Measurements from ENCODE around the gene DCLRE1B. TPM values are rescaled to one million over a fixed set of nuclear protein-coding genes. Genes with fewer than 3 reads are reported as not detected.

DCLRE1B gene
- total RNA-seq, 1 experiment from 2014 or later: 6.9 TPM

GRCh38 chr1:113901191-113901590 lies 3.9 kb upstream of the DCLRE1B start:
- H3K4me3 Mint-ChIP-seq (ENCODE audit: unreplicated experiment): no peak overlapping the region
- DNase-seq: no peak
- Histone ChIP-seq H3K9me3 (no peaks in the 10 kb centered on the region), H3K36me3 (ENCODE audit: control insufficient read depth, insufficient read depth, low read length) (no peaks in the 10 kb centered on the region), H3K4me3 (ENCODE audit: low read depth, low read length) (no peak overlapping the region), H3K27me3 (replicated peaks; ENCODE audit: control insufficient read depth, insufficient read depth, low read length) (no peaks in the 10 kb centered on the region), H3K4me1 (peaks cover 7% of the 10 kb centered on the region)
- no TSS peak for BruUV-seq (replicated peaks)
- no peaks in the 10 kb centered on the region for H3K9me3 Mint-ChIP-seq (ENCODE audit: unreplicated experiment)
- TF ChIP-seq, protein P1, sequence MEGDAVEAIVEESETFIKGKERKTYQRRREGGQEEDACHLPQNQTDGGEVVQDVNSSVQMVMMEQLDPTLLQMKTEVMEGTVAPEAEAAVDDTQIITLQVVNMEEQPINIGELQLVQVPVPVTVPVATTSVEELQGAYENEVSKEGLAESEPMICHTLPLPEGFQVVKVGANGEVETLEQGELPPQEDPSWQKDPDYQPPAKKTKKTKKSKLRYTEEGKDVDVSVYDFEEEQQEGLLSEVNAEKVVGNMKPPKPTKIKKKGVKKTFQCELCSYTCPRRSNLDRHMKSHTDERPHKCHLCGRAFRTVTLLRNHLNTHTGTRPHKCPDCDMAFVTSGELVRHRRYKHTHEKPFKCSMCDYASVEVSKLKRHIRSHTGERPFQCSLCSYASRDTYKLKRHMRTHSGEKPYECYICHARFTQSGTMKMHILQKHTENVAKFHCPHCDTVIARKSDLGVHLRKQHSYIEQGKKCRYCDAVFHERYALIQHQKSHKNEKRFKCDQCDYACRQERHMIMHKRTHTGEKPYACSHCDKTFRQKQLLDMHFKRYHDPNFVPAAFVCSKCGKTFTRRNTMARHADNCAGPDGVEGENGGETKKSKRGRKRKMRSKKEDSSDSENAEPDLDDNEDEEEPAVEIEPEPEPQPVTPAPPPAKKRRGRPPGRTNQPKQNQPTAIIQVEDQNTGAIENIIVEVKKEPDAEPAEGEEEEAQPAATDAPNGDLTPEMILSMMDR (IDR thresholded peaks at IDR 0.05; ENCODE audit: insufficient read depth in 1 of 2, low read depth in 1 of 2, low read length in 1 of 2, severe bottlenecking in 1 of 2, unreplicated experiment in 1 of 2): no peak
- CTCF ChIA-PET: no interaction called here
- peaks cover 6% of the 10 kb centered on the region for H3K36me3 Mint-ChIP-seq (ENCODE audit: insufficient read depth, unreplicated experiment)
- intact Hi-C loops (cut with micrococcal nuclease; ENCODE audit: unreplicated experiment): no loop called here
- H3K4me1 Mint-ChIP-seq (ENCODE audit: low read depth, unreplicated experiment): no peaks in the 10 kb centered on the region
- no peak overlapping the region for H3K27ac Mint-ChIP-seq (ENCODE audit: unreplicated experiment)
- H3K27me3 Mint-ChIP-seq (ENCODE audit: insufficient read depth, unreplicated experiment): no peaks in the 10 kb centered on the region
- POLR2A ChIA-PET: no interaction called here

DNA sequence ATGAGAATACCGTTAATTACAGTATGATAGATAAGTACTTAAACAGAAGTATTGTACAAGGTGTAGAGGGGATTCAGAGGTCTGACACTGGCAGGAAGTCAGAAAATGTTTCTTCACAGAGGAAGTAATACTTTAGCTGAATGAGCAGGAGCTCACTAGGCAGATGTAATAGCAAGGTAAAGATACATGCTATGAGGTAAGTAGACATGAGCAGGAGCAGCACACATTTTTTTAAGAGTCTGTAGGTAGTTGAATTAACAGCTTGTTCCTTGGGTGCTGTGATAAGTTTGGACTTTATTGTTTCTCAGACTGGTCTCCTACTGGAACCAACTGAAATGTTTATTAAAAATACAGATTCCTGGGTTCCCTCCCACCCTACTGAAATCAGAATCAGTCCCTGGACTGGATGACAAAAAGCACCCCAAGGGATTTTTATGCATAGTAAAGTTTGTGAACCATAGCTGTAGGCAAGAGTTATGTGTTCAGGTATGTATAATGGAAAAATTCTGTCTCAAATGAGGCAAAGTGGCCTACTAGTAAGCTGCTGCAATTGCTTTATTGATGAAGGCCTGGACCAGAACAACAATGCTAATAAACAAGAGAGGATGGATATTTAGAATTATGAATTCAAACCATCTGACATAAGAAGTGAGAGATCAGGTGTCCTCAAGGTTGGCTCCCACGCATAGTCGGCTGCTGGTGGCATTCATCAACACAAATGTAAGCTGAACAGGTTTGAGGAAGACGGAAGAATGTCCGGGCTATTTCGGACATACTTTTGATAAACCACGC lies 1.4 kb upstream of the DCLRE1B start:
- no TSS peak for BruUV-seq (replicated peaks)
- no peaks in the 10 kb centered on the region for H3K9me3 Mint-ChIP-seq (ENCODE audit: unreplicated experiment)
- no peaks in the 10 kb centered on the region for H3K27me3 Mint-ChIP-seq (ENCODE audit: insufficient read depth, unreplicated experiment)

DNA sequence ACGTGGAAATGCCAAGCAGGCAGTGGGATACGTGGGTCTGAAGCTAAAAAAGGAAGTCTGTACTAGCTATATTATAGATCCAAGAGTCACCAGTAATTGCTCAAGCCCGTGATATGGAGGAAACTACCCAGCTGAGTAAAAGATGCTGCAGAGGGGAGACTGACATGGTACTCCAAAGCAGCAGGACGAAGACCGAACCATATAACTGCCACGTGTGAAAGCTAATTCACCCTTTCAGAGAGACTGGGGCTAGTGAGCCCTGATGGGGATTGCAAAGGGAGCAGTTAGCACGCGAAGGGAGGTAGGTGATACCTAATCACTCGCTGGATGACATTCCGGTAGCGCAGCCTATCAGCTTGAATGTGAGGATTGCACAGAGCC lies 843 bp upstream of the DCLRE1B start:
- TSS peak; percentile 58 for BruUV-seq (replicated peaks)
- intact Hi-C loops (cut with micrococcal nuclease; ENCODE audit: unreplicated experiment): no loop called here
- CTCF ChIA-PET: no interaction called here

More for the DNA sequence above, 1.4 kb upstream of the DCLRE1B start:
- no peaks in the 10 kb centered on the region for H3K4me1 Mint-ChIP-seq (ENCODE audit: low read depth, unreplicated experiment)
- no peaks in the 10 kb centered on the region for H3K9me3 ChIP-seq
- peaks cover 1% of the 10 kb centered on the region for H3K36me3 Mint-ChIP-seq (ENCODE audit: insufficient read depth, unreplicated experiment)
- TF ChIP-seq, protein P1 (IDR thresholded peaks at IDR 0.05; ENCODE audit: insufficient read depth in 1 of 2, low read depth in 1 of 2, low read length in 1 of 2, severe bottlenecking in 1 of 2, unreplicated experiment in 1 of 2): no peak
- CTCF ChIA-PET: no interaction called here
- H3K27me3 ChIP-seq (replicated peaks; ENCODE audit: control insufficient read depth, insufficient read depth, low read length): no peaks in the 10 kb centered on the region
- peak overlapping the region; percentile 96 for H3K27ac Mint-ChIP-seq (ENCODE audit: unreplicated experiment)
- POLR2A ChIA-PET: interaction anchor here (0.6 to 1.5 kb wide), 3 partner anchors 25 to 91 kb away, joined by 3 to 8 read pairs (median 5); partner anchors contain the start of genes HIPK1 and RSBN1
- intact Hi-C loops (cut with micrococcal nuclease; ENCODE audit: unreplicated experiment): no loop called here
- H3K4me1 ChIP-seq: peaks cover 7% of the 10 kb centered on the region
- no peak for DNase-seq
- no peaks in the 10 kb centered on the region for H3K36me3 ChIP-seq (ENCODE audit: control insufficient read depth, insufficient read depth, low read length)
- peak overlapping the region; percentile 99 for H3K4me3 Mint-ChIP-seq (ENCODE audit: unreplicated experiment)
- peak overlapping the region; percentile 65 for H3K4me3 ChIP-seq (ENCODE audit: low read depth, low read length)

More for the DNA sequence above, 843 bp upstream of the DCLRE1B start:
- DNase-seq: peak in 1 of 2 experiments; percentile 46
- Histone ChIP-seq H3K9me3 (no peaks in the 10 kb centered on the region), H3K4me1 (peaks cover 7% of the 10 kb centered on the region), H3K27me3 (replicated peaks; ENCODE audit: control insufficient read depth, insufficient read depth, low read length) (no peaks in the 10 kb centered on the region), H3K4me3 (ENCODE audit: low read depth, low read length) (peak overlapping the region; percentile 65), H3K36me3 (ENCODE audit: control insufficient read depth, insufficient read depth, low read length) (no peaks in the 10 kb centered on the region)
- no peaks in the 10 kb centered on the region for H3K4me1 Mint-ChIP-seq (ENCODE audit: low read depth, unreplicated experiment)
- POLR2A ChIA-PET: interaction anchor here (0.6 to 1.5 kb wide), 3 partner anchors 24 to 92 kb away, joined by 3 to 8 read pairs (median 5); partner anchors contain the start of genes HIPK1 and RSBN1
- H3K9me3 Mint-ChIP-seq (ENCODE audit: unreplicated experiment): no peaks in the 10 kb centered on the region
- H3K27ac Mint-ChIP-seq (ENCODE audit: unreplicated experiment): peak overlapping the region; percentile 96
- no peaks in the 10 kb centered on the region for H3K27me3 Mint-ChIP-seq (ENCODE audit: insufficient read depth, unreplicated experiment)
- TF ChIP-seq, protein P1 (IDR thresholded peaks at IDR 0.05; ENCODE audit: insufficient read depth in 1 of 2, low read depth in 1 of 2, low read length in 1 of 2, severe bottlenecking in 1 of 2, unreplicated experiment in 1 of 2): no peak
- peak overlapping the region; percentile 99 for H3K4me3 Mint-ChIP-seq (ENCODE audit: unreplicated experiment)
- H3K36me3 Mint-ChIP-seq (ENCODE audit: insufficient read depth, unreplicated experiment): no peaks in the 10 kb centered on the region

Measured in Caco-2 (cell line).